HG03520 (cell line): ENCODE results near the gene DNAH6.

Source experiments
- ATAC-seq: cut with Tn5 transposase; IDR thresholded peaks from one replicate; pipeline ENCODE4 v1.9.1; 2021; ENCODE audit warnings: mild to moderate bottlenecking, moderate library complexity; ENCODE audit not compliant: unreplicated experiment

The DNAH6 gene

DNA sequence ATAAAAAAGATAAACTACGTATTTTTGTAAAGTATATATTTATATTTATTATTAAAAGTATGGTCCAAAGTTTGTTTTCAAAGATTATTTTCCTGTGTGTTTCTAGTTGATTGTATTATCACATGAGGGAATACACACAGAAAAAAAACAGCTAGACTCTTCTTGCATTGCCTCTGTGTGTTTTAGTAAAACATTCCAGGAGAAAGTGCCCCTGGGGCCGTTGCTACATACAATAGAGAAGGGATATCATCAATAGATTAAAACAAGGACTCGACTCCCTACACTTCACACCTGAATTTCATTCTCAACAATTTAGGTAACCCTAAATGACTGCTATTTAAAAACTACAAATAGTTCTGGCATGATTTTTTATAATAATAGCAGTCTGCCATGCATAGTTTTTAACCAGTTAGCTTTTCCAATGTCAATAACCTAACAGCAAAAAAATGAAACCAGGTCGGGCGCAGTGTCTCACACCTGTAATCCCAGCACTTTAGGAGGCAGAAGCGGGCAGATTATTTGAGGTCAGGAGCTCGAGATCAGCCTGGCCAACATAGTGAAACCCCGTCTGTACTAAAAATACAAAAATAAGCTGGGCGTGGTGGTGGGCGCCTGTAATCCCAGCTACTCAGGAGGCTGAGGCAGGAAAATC, 171.3 kb downstream of the DNAH6 start:
- no peak for ATAC-seq

DNA sequence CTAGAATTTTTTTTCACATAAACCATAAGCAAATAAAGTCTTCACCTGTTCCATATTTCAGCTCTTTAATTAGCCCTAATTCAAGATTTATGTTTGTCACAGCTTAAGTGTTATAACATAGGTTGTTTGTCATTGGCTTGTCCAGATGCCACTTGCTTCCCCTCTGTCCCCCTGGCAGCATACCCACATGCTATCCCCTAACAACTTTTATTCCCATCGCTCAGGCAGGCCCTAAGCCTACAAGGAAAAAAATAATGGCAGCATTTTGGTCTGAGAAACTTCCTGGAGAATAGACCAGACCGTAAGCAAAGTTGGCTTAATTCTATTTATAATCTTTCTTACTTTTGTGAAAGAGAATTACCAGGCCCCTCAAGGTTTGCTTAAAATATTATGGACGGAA, 173.9 kb downstream of the DNAH6 start:
- no peak for ATAC-seq

DNA sequence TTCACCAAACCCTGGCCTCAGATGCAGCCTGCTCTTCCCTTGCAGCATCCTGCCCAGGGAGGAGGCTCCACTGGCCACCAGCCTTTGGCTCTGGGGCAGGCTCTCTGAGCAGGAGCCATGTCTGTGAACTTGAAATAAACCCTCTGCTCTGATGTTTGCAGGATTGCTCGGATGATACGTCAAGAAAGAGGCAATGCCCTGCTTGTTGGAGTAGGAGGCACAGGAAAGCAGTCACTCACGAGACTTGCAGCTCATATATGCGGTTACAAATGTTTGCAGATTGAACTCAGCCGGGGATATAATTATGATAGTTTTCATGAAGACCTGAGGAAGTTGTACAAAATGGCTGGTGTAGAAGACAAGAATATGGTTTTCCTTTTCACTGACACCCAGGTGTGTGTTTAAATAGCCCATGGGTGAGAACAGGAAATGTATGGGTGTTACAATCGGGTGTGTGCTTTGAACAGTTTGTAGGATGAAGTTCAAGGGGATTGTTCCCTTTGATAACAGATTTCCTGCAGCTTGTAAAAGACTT, 177.9 kb downstream of the DNAH6 start:
- no peak for ATAC-seq

- ATAC-seq, result no peak
Observed at GRCh38 chr2:84697895-84698294, 181.6 kb downstream of the DNAH6 start.

- ATAC-seq, result no peak
Observed at GRCh38 chr2:84700006-84700405, 183.7 kb downstream of the DNAH6 start.

GRCh38 chr2:84701880-84702279, 185.6 kb downstream of the DNAH6 start:
- no peak for ATAC-seq

- ATAC-seq, result no peak
Observed at GRCh38 chr2:84702941-84703340, 186.6 kb downstream of the DNAH6 start.

GRCh38 chr2:84703831-84704230, 187.5 kb downstream of the DNAH6 start:
- no peak for ATAC-seq

DNA sequence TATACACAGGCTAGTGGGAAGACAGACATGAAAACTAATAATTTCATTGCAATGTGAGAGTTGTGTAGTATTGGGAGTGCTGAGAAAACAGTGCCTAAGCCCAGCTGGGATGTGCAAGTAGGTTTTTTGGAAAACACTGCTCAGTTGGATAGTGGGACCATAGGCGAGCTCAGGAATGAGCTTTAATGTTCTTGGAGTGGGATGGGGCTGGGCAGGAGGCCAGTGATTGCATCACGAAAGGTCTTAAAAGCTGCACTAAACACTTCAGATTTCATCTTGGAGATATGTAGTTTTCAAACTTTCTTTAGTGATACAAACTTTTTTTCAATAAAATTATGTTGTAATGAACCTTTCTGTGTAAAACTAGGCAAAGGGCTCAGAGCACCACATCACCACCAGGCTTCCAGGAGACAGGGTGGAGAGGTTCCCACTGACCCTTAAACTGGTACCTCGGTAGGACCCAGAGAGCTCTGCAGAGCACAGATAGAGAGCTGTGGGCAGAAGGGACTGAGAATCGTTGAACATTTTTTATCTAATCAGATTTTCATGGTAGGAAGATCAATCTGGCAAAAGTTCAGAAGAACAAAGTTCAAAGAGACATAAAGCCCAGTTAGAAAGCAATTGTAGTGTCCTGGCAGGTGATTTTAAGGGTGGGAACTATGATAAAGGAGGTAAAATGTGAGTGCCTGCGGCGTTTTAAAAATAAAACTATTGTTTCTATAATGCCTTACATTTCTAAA, 188.4 kb downstream of the DNAH6 start:
- no peak for ATAC-seq

GRCh38 chr2:84705858-84706257, 189.6 kb downstream of the DNAH6 start:
- ATAC-seq, result no peak

DNA sequence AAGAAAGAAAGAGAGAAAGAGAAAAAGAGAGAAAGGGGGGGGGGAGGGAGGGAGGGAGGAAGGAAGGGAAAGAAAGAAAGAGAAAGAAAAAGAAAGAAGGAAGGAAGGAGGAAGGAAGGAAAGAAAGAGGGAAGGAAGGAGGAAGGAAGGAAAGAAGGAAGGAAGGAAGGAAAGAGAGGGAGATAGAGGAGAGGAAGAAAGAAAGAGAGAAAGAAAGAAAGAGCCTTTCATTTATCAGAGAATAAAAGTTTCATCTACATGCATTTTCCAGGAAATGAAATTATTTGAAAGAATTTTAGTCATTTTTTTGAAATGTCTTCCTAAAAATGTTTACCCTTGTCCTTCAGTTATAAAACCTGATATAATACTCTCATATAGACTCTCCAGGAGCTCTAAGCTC, 192.1 kb downstream of the DNAH6 start:
- ATAC-seq, result no peak

- ATAC-seq, result no peak
Observed at GRCh38 chr2:84711651-84712050, 195.4 kb downstream of the DNAH6 start.

DNA sequence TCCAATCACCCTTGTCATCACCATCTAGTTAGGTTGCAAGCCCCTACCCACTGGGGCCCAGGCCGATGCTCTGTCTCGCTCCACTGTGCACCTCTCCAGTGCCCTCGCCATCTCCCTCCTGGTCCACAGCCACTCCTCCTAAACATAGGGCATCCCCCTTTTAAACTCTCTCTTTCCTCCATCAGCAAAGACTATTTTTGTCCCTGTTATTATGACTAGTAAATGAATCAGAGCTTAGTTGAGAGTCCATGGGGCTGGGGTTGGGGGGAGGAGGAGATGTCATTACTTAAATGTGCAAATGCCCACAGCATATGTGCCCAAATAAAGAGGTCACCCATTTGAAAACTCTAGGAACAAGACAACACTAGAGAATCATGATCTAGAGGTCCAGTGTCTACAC, 197.1 kb downstream of the DNAH6 start:
- no peak for ATAC-seq

DNA sequence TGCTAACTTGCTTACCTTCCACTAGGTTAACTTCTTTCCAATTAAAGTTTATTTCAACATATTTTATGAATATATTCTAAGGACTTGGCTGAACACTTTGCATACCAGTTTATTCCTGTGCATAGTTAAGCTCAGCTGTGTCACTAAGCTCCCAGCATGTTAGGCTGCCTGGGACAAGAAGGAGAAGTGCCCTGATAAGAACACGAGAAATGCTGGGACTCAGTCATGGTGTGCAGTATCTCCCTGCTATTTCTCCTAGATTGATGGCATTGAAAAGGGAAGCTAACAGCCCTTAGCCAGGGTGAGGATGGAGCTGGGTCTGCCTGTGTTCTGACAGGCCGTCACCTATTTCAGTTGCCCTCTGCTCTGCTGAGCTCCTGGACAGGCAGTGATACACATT, 200.3 kb downstream of the DNAH6 start:
- no peak for ATAC-seq

GRCh38 chr2:84717302-84717701, 201.0 kb downstream of the DNAH6 start:
- ATAC-seq, result no peak

GRCh38 chr2:84719434-84719833, 203.1 kb downstream of the DNAH6 start:
- ATAC-seq, result no peak

GRCh38 chr2:84723831-84724230, 207.5 kb downstream of the DNAH6 start:
- ATAC-seq, result no peak

GRCh38 chr2:84725717-84726116, 209.4 kb downstream of the DNAH6 start:
- no peak for ATAC-seq

DNA sequence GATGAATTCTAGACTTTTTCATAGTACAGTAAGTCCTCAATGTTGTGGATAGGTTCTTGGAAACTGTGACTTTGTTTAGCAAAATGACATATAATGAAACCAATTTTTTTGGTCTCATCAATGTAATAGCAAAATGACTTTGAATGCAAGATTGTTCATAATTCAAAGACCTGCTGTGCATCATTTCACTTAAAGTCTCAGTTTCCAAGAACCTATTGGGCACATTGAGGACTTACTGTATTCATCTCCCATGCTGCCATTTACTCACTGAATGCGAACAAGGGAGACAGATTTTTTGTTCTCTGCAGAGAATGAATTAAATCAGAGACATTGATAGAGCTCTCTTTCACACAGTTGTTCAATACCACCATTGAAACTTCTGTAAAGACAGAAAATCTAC, 211.0 kb downstream of the DNAH6 start:
- no peak for ATAC-seq

DNA sequence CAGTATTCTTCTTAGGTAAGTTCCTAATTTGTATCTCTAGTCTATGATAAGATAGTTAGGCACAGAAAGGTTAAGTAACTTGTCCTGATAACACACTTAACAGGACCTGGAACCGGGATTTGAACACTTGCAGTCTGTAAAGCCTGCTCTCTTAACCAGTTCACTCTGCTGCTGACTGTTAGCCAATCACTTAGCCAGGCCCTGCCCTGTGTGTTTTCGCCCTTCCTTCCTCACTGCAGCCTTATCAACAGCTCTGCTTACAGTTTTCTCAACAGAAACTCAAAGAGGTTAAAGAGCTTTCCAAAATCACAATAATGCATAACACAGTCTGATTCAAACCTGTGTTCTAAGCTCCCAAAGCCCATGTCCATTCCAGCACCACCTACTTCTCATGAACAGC, 212.9 kb downstream of the DNAH6 start:
- no peak for ATAC-seq

DNA sequence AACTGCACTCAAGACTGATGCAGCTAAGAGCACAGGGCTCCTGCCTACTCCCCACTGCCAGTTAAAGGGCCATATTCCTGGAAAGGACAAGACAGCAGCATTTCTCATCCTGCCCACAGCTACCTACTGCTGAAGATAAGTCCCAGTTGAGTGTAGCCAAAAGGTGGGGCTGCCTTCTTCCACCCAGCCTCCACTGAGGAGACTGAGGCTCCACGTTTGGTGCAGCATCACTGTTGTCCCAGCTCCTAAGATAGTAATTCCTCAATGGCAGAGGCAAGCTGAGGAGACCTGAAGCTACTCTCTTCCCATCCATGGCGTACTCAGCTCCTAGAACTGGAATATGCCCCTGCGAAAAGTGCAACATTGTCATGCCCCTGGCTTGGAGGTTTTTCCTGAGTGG, 214.9 kb downstream of the DNAH6 start:
- no peak for ATAC-seq
